T-cell (primary cell): ENCODE measurements around the gene MTMR2. TPM values are rescaled to one million over a fixed set of nuclear protein-coding genes. Genes with fewer than 3 reads are reported as not detected.

Experiments
- ATAC-seq, 4 experiments: fragments of 200-7000 bp in 3 of 4; fragments of 150-1000 bp in 1 of 4; cut with Tn5 transposase; replicated peaks in 1 of 4; 1 replicate in 3 of 4; 2 replicates in 1 of 4; pipeline ENCODE4 v1.10.0; 2021; ENCODE audit warnings: moderate library complexity in 3 of 4, mild to moderate bottlenecking in 2 of 4, moderate number of reproducible peaks in 1 of 4
- CTCF ChIA-PET, 2 donors: fragments of 300-600 bp; sonication (Branson Sonifier 250); formaldehyde crosslinking; loops; one replicate each; lab custom pipeline; 2022; ENCODE audit warnings: antibody characterized with exemption in 2 of 2; lab: Charles Lee
- POLR2A ChIA-PET, 2 donors: fragments of 300-600 bp; sonication (Branson Sonifier 250); formaldehyde crosslinking; loops; one replicate each; lab custom pipeline; 2022; ENCODE audit warnings: antibody characterized with exemption in 2 of 2; lab: Charles Lee
- DNase-seq, 35 experiments: peaks; one replicate each; pipeline versions ENCODE4 v3.0.0 to v3.0.0-alpha.2; 2013 to 2023
- H3K27ac ChIP-seq: one replicate; pipeline ENCODE4 v1.5.1; 2013; ENCODE audit warnings: low read length
- H3K27me3 ChIP-seq, 2 experiments: replicated peaks in 1 of 2; 1 replicate in 1 of 2; 2 replicates in 1 of 2; pipeline versions ENCODE4 v1.6.1 to v1.7.0; 2013; ENCODE audit warnings: low read length in 1 of 2, mixed read lengths in 1 of 2; ENCODE audit not compliant: control insufficient read depth in 2 of 2, insufficient read depth in 2 of 2; ENCODE audit errors: extremely low read depth in 1 of 2
- H3K36me3 ChIP-seq, 2 donors: 1 replicate in 1 of 2; 2 replicates in 1 of 2; pipeline versions ENCODE4 v1.6.1 to v1.7.0; 2013; ENCODE audit warnings: low read length in 1 of 2; ENCODE audit not compliant: control insufficient read depth in 2 of 2, insufficient read depth in 1 of 2; ENCODE audit errors: extremely low read depth in 1 of 2
- H3K4me1 ChIP-seq, 2 experiments: 1 replicate in 1 of 2; 2 replicates in 1 of 2; pipeline versions ENCODE4 v1.6.1 to v1.7.0; 2013; ENCODE audit warnings: low read length in 2 of 2, mixed read lengths in 1 of 2; ENCODE audit not compliant: insufficient read depth in 2 of 2, control insufficient read depth in 1 of 2; ENCODE audit errors: extremely low read depth in 1 of 2
- H3K4me3 ChIP-seq, 2 donors: 1 replicate in 1 of 2; 2 replicates in 1 of 2; pipeline versions ENCODE4 v1.5.1 to v1.7.0; 2013; ENCODE audit warnings: mild to moderate bottlenecking in 2 of 2, low read length in 1 of 2, moderate library complexity in 1 of 2; ENCODE audit not compliant: control insufficient read depth in 1 of 2; ENCODE audit errors: extremely low read depth in 1 of 2
- H3K9me3 ChIP-seq: 2 replicates; pipeline ENCODE4 v1.7.0; 2013
- H3K27ac Mint-ChIP-seq, 2 donors: one replicate each; pipeline ENCODE4 v1.8.0; 2020 to 2021; ENCODE audit warnings: mild to moderate bottlenecking in 2 of 2, mixed read lengths in 2 of 2
- H3K27me3 Mint-ChIP-seq, 2 donors: one replicate each; pipeline ENCODE4 v1.8.0; 2021 to 2022; ENCODE audit warnings: mixed read lengths in 2 of 2
- H3K36me3 Mint-ChIP-seq: one replicate; pipeline ENCODE4 v1.8.0; 2021; ENCODE audit warnings: mixed read lengths
- H3K4me1 Mint-ChIP-seq, 3 donors: one replicate each; pipeline ENCODE4 v1.8.0; 2020 to 2022; ENCODE audit warnings: mixed read lengths in 3 of 3, mild to moderate bottlenecking in 1 of 3
- H3K4me3 Mint-ChIP-seq, 3 donors: one replicate each; pipeline ENCODE4 v1.8.0; 2020 to 2022; ENCODE audit warnings: mild to moderate bottlenecking in 3 of 3, mixed read lengths in 3 of 3, moderate library complexity in 3 of 3
- H3K9me3 Mint-ChIP-seq, 3 donors: one replicate each; pipeline ENCODE4 v1.8.0; 2020 to 2022; ENCODE audit warnings: mixed read lengths in 3 of 3
- WGBS: methylation state at CpG from one replicate; pipeline ENCODE4 v1.1.5; 2013; ENCODE audit warnings: missing lambda C conversion rate; ENCODE audit not compliant: insufficient coverage; 5-methylcytosine and 5-hydroxymethylcytosine counted together
- total RNA-seq, 35 experiments: library from RNA in 6 of 35; stranded (reverse) in 6 of 35; fragments of 120-200 nt in 1 of 35; gene quantifications; one replicate each; pipeline versions ENCODE4 v1.2.1 to v1.2.4 and lab custom pipeline; 2013 to 2026

The MTMR2 gene
- total RNA-seq, 5 donors from 2014 or later (not counting 1 experiment from before 2014, with no cell fraction given) = 11.0 to 14.6 (median 11.6) TPM

GRCh38 chr11:95832763-95833162, 91.1 kb downstream of the MTMR2 start:
- CTCF ChIA-PET = interaction anchor here (0.6 to 1.8 kb wide), 5 partner anchors 11 to 599 kb away, joined by 3 to 7 read pairs (median 4); no protein-coding TSS in a partner anchor
- ATAC-seq (no peak), DNase-seq (no peak)
- H3K4me1 ChIP-seq = no peaks in the 10 kb centered on the region
- H3K9me3 Mint-ChIP-seq = no peaks in the 10 kb centered on the region
- POLR2A ChIA-PET = interaction anchor here in 1 of 2 donors (0.8 kb wide), 1 partner anchor 561 kb away, joined by 3 read pairs; no protein-coding TSS in a partner anchor
- peaks cover 36% of the 10 kb centered on the region for H3K36me3 Mint-ChIP-seq
- H3K4me3 ChIP-seq = no peak overlapping the region
- 69% methylated on average over 2 of the region's 3 CpGs for WGBS
- peak overlapping the region in 1 of 2 donors; percentile 2 for H3K27ac Mint-ChIP-seq
- no peaks in the 10 kb centered on the region for H3K27me3 Mint-ChIP-seq
- peaks cover 3 to 56% of the 10 kb centered on the region in 2 donors for H3K36me3 ChIP-seq
- H3K4me1 Mint-ChIP-seq = no peaks in the 10 kb centered on the region
- H3K27me3 ChIP-seq = no peaks in the 10 kb centered on the region
- no peak overlapping the region for H3K4me3 Mint-ChIP-seq
- no peaks in the 10 kb centered on the region for H3K9me3 ChIP-seq
- no peak overlapping the region for H3K27ac ChIP-seq

- Mint-ChIP-seq H3K4me1 (no peaks in the 10 kb centered on the region), H3K9me3 (no peaks in the 10 kb centered on the region), H3K27me3 (no peaks in the 10 kb centered on the region), H3K4me3 (no peak overlapping the region), H3K27ac (peak overlapping the region; percentile 17 to 41), H3K36me3 (peaks cover 34% of the 10 kb centered on the region)
- ATAC-seq (no peak), DNase-seq (no peak)
- WGBS = no CpG with 5 or more reads among the region's 2 CpGs
- peaks cover 3 to 53% of the 10 kb centered on the region in 2 donors for H3K36me3 ChIP-seq
- ChIA-PET CTCF (no interaction called here), POLR2A (no interaction called here)
- H3K9me3 ChIP-seq = no peaks in the 10 kb centered on the region
- H3K4me1 ChIP-seq = no peaks in the 10 kb centered on the region
- no peaks in the 10 kb centered on the region for H3K27me3 ChIP-seq
- H3K4me3 ChIP-seq = no peak overlapping the region
- no peak overlapping the region for H3K27ac ChIP-seq
Observed at GRCh38 chr11:95831198-95831883, 92.6 kb downstream of the MTMR2 start.

GRCh38 chr11:95829580-95830259, 94.2 kb downstream of the MTMR2 start:
- peaks cover 40% of the 10 kb centered on the region for H3K36me3 Mint-ChIP-seq
- no CpG with 5 or more reads among the region's 1 CpG for WGBS
- Histone ChIP-seq H3K27me3 (no peaks in the 10 kb centered on the region), H3K27ac (no peak overlapping the region), H3K4me1 (no peaks in the 10 kb centered on the region), H3K9me3 (no peaks in the 10 kb centered on the region), H3K36me3 (peaks cover 3 to 44% of the 10 kb centered on the region in 2 donors), H3K4me3 (no peak overlapping the region)
- no peak overlapping the region for H3K4me3 Mint-ChIP-seq
- ATAC-seq (no peak), DNase-seq (no peak)
- CTCF ChIA-PET = interaction anchor here in 1 of 2 donors (0.8 kb wide), 1 partner anchor 33 kb away, joined by 3 read pairs; no protein-coding TSS in a partner anchor
- POLR2A ChIA-PET = interaction anchor here in 1 of 2 donors (0.6 kb wide), 1 partner anchor 138 kb away, joined by 3 read pairs; no protein-coding TSS in a partner anchor
- peak overlapping the region in 1 of 2 donors; percentile 24 for H3K27ac Mint-ChIP-seq
- H3K4me1 Mint-ChIP-seq = no peaks in the 10 kb centered on the region
- H3K9me3 Mint-ChIP-seq = no peaks in the 10 kb centered on the region
- no peaks in the 10 kb centered on the region for H3K27me3 Mint-ChIP-seq

GRCh38 chr11:95827696-95828095, 96.2 kb downstream of the MTMR2 start:
- Histone ChIP-seq H3K4me1 (no peaks in the 10 kb centered on the region), H3K27me3 (no peaks in the 10 kb centered on the region), H3K36me3 (peaks cover under 1 to 33% of the 10 kb centered on the region in 2 donors), H3K27ac (no peak overlapping the region), H3K4me3 (no peak overlapping the region), H3K9me3 (no peaks in the 10 kb centered on the region)
- POLR2A ChIA-PET = interaction anchor here (0.5 to 0.7 kb wide), 2 partner anchors 20 to 592 kb away, joined by 3 read pairs; no protein-coding TSS in a partner anchor
- CTCF ChIA-PET = interaction anchor here (0.6 to 1.1 kb wide), 4 partner anchors 8 to 1378 kb away, joined by 3 to 5 read pairs (median 4); no protein-coding TSS in a partner anchor
- no peak overlapping the region for H3K4me3 Mint-ChIP-seq
- no peak overlapping the region for H3K27ac Mint-ChIP-seq
- H3K36me3 Mint-ChIP-seq = peaks cover 47% of the 10 kb centered on the region
- no peaks in the 10 kb centered on the region for H3K9me3 Mint-ChIP-seq
- no peaks in the 10 kb centered on the region for H3K27me3 Mint-ChIP-seq
- no peak for ATAC-seq
- no peak for DNase-seq
- WGBS = no CpG with 5 or more reads among the region's 4 CpGs
- no peaks in the 10 kb centered on the region for H3K4me1 Mint-ChIP-seq

- POLR2A ChIA-PET = interaction anchor here in 1 of 2 donors (0.6 kb wide), 1 partner anchor 1654 kb away, joined by 3 read pairs; no protein-coding TSS in a partner anchor
- ATAC-seq (no peak), DNase-seq (no peak)
- Mint-ChIP-seq H3K4me1 (no peaks in the 10 kb centered on the region), H3K36me3 (peaks cover 63% of the 10 kb centered on the region), H3K4me3 (no peak overlapping the region), H3K9me3 (no peaks in the 10 kb centered on the region), H3K27me3 (no peaks in the 10 kb centered on the region), H3K27ac (peak overlapping the region in 1 of 2 donors; percentile 61)
- H3K4me1 ChIP-seq = no peaks in the 10 kb centered on the region
- H3K27ac ChIP-seq = no peak overlapping the region
- no peaks in the 10 kb centered on the region for H3K27me3 ChIP-seq
- CTCF ChIA-PET = interaction anchor here in 1 of 2 donors (0.6 kb wide), 1 partner anchor 11 kb away, joined by 4 read pairs; no protein-coding TSS in a partner anchor
- no peaks in the 10 kb centered on the region for H3K9me3 ChIP-seq
- no CpG with 5 or more reads among the region's 2 CpGs for WGBS
- H3K36me3 ChIP-seq = peaks cover 0 to 31% of the 10 kb centered on the region in 2 donors
- H3K4me3 ChIP-seq = no peak overlapping the region
Observed at GRCh38 chr11:95821640-95822039, 102.3 kb downstream of the MTMR2 start.

- Histone ChIP-seq H3K9me3 (no peaks in the 10 kb centered on the region), H3K27me3 (no peaks in the 10 kb centered on the region), H3K4me3 (no peak overlapping the region), H3K27ac (no peak overlapping the region), H3K4me1 (no peaks in the 10 kb centered on the region), H3K36me3 (peaks cover 3 to 26% of the 10 kb centered on the region in 2 donors)
- Mint-ChIP-seq H3K4me1 (no peaks in the 10 kb centered on the region), H3K36me3 (peaks cover 52% of the 10 kb centered on the region), H3K27me3 (no peaks in the 10 kb centered on the region), H3K9me3 (no peaks in the 10 kb centered on the region), H3K27ac (no peak overlapping the region), H3K4me3 (no peak overlapping the region)
- ChIA-PET POLR2A (no interaction called here), CTCF (interaction anchor here in 1 of 2 donors (0.6 kb wide), 1 partner anchor 40 kb away, joined by 4 read pairs; no protein-coding TSS in a partner anchor)
- DNase-seq (no peak), ATAC-seq (no peak)
- WGBS = no CpG with 5 or more reads among the region's 2 CpGs
Observed at GRCh38 chr11:95816037-95816436, 107.9 kb downstream of the MTMR2 start.
